Liver (tissue), 9 donors: ENCODE data around the gene BCL2. TPM values are rescaled to one million over a fixed set of nuclear protein-coding genes. Genes with fewer than 3 reads are reported as not detected.

Experiments used
- DNase-seq: peaks from one replicate; pipeline ENCODE4 v3.0.0-alpha.2; 2017; ENCODE audit warnings: low spot score
- H3K27ac ChIP-seq, 2 donors: one replicate each; pipeline ENCODE4 v1.7.0; 2013; ENCODE audit warnings: inconsistent platforms in 2 of 2, low read length in 2 of 2, control low read depth in 1 of 2, low read depth in 1 of 2, mild to moderate bottlenecking in 1 of 2
- H3K27me3 ChIP-seq, 4 donors: one replicate each; pipeline versions ENCODE4 v1.6.1 to v1.7.0; 2013; ENCODE audit warnings: low read length in 3 of 4, inconsistent platforms in 1 of 4, mild to moderate bottlenecking in 1 of 4, moderate library complexity in 1 of 4; ENCODE audit not compliant: control insufficient read depth in 4 of 4, insufficient read depth in 4 of 4
- H3K36me3 ChIP-seq, 4 donors: one replicate each; pipeline versions ENCODE4 v1.6.1 to v1.7.0; 2013; ENCODE audit warnings: low read length in 3 of 4, mild to moderate bottlenecking in 3 of 4, low read depth in 1 of 4, moderate library complexity in 1 of 4; ENCODE audit not compliant: control insufficient read depth in 4 of 4, insufficient read depth in 3 of 4
- H3K4me1 ChIP-seq, 4 donors: one replicate each; pipeline versions ENCODE4 v1.6.1 to v1.7.0; 2013; ENCODE audit warnings: low read length in 3 of 4, mild to moderate bottlenecking in 3 of 4, moderate library complexity in 1 of 4; ENCODE audit not compliant: control insufficient read depth in 4 of 4, insufficient read depth in 4 of 4
- H3K4me3 ChIP-seq, 3 donors: one replicate each; pipeline versions ENCODE4 v1.6.1 to v1.7.0; 2013; ENCODE audit warnings: low read length in 3 of 3, control low read depth in 1 of 3, low read depth in 1 of 3, mild to moderate bottlenecking in 1 of 3
- H3K9ac ChIP-seq, 2 donors: one replicate each; pipeline ENCODE4 v1.7.0; 2013; ENCODE audit warnings: low read length in 2 of 2, mild to moderate bottlenecking in 2 of 2, moderate library complexity in 2 of 2, control low read depth in 1 of 2, low read depth in 1 of 2
- H3K9me3 ChIP-seq, 4 donors: one replicate each; pipeline versions ENCODE4 v1.6.1 to v1.7.0; 2013; ENCODE audit warnings: low read length in 3 of 4; ENCODE audit not compliant: control insufficient read depth in 4 of 4
- ATF3 ChIP-seq: IDR thresholded peaks from 2 replicates; pipeline ENCODE4 v1.6.1; 2016; ENCODE audit warnings: antibody characterized with exemption
- CTCF ChIP-seq: fragments of 150-350 bp; IDR thresholded peaks from 2 replicates; pipeline ENCODE4 v1.5.1; 2017; ENCODE audit warnings: improper control_type of control experiment, low read depth, low read length; ENCODE audit not compliant: missing input control
- EGR1 ChIP-seq, 2 donors: IDR thresholded peaks; 2 replicates each; pipeline ENCODE4 v1.6.1; 2016 to 2018; ENCODE audit warnings: antibody characterized with exemption in 2 of 2, low read depth in 2 of 2
- FOXA1 ChIP-seq: IDR thresholded peaks from 2 replicates; pipeline ENCODE4 v1.6.1; 2016; ENCODE audit warnings: antibody characterized with exemption
- GABPA ChIP-seq, 2 donors: IDR thresholded peaks in 1 of 2; conservative IDR thresholded peaks in 1 of 2; 2 replicates each; pipeline ENCODE4 v1.6.1; 2016; ENCODE audit warnings: antibody characterized with exemption in 2 of 2, mild to moderate bottlenecking in 1 of 2, moderate library complexity in 1 of 2
- HNF4A ChIP-seq, 2 donors: conservative IDR thresholded peaks; 2 replicates each; pipeline ENCODE4 v1.6.1; 2016; ENCODE audit warnings: antibody characterized with exemption in 2 of 2, mild to moderate bottlenecking in 2 of 2
- HNF4G ChIP-seq: IDR thresholded peaks from 2 replicates; pipeline ENCODE4 v1.6.1; 2016; ENCODE audit warnings: antibody characterized with exemption
- JUND ChIP-seq, 2 donors: IDR thresholded peaks; 2 replicates each; pipeline ENCODE4 v1.6.1; 2016; ENCODE audit warnings: antibody characterized with exemption in 2 of 2
- MAX ChIP-seq: IDR thresholded peaks from 2 replicates; pipeline ENCODE4 v1.6.1; 2016; ENCODE audit warnings: antibody characterized with exemption
- NR2F2 ChIP-seq: IDR thresholded peaks from 2 replicates; pipeline ENCODE4 v1.6.1; 2016; ENCODE audit warnings: antibody characterized with exemption
- RAD21 ChIP-seq, 2 donors: IDR thresholded peaks; 2 replicates each; pipeline ENCODE4 v1.6.1; 2016; ENCODE audit warnings: antibody characterized with exemption in 2 of 2, mild to moderate bottlenecking in 2 of 2
- REST ChIP-seq: IDR thresholded peaks from 2 replicates; pipeline ENCODE4 v1.6.1; 2016; ENCODE audit warnings: antibody characterized with exemption, mild to moderate bottlenecking
- RXRA ChIP-seq, 2 donors: IDR thresholded peaks; 2 replicates each; pipeline ENCODE4 v1.6.1; 2017 to 2018; ENCODE audit warnings: antibody characterized with exemption in 2 of 2, mild to moderate bottlenecking in 1 of 2
- SP1 ChIP-seq: IDR thresholded peaks from 2 replicates; pipeline ENCODE4 v1.6.1; 2018; ENCODE audit warnings: antibody characterized with exemption, mild to moderate bottlenecking
- YY1 ChIP-seq: IDR thresholded peaks from 2 replicates; pipeline ENCODE4 v1.6.1; 2016; ENCODE audit warnings: antibody characterized with exemption, mild to moderate bottlenecking
- ZBTB33 ChIP-seq: IDR thresholded peaks from 2 replicates; pipeline ENCODE4 v1.6.1; 2016; ENCODE audit warnings: antibody characterized with exemption
- WGBS: extraction: QIAGEN DNeasy Blood & Tissue Kit; methylation state at CpG from one replicate; pipeline ENCODE4 v1.1.7; 2013; 5-methylcytosine and 5-hydroxymethylcytosine counted together
- polyA plus RNA-seq, 2 donors: library from polyadenylated mRNA; stranded (reverse) in 1 of 2; unstranded in 1 of 2; fragments of 200-250 nt in 1 of 2; fragments of >200 nt in 1 of 2; fragmentation: Nextera tagmentation in 1 of 2; extraction: Ambion mirVana in 1 of 2; gene quantifications; one replicate each; pipeline versions ENCODE4 v1.2.1 to v1.2.3, GENCODE V29; 2013 to 2015
- total RNA-seq, 2 donors: library from RNA; depleted of rRNA; stranded (reverse); fragments of >200 nt; gene quantifications; one replicate each; pipeline ENCODE4 v1.2.3, GENCODE V29; 2014
- donor health status: healthy.
- donor health status: healthy.
- donor health status: healthy.
- donor health status: healthy.
- donor health status: healthy.

Gene BCL2
- total and polyA plus RNA-seq, 4 donors: 0.40 to 3.9 (median 1.4) TPM

GRCh38 chr18:63247926-63248325 lies 71.6 kb downstream of the BCL2 start:
- no peak for DNase-seq
- peak in 1 of 2 donors; percentile 18 for TF ChIP-seq RXRA (IDR thresholded peaks at IDR 0.05)
- TF ChIP-seq RAD21 (IDR thresholded peaks at IDR 0.05): peak in 1 of 2 donors; percentile 5
- no peak for TF ChIP-seq HNF4G
- TF ChIP-seq NR2F2: peak; percentile 47
- no peak overlapping the region for H3K27ac ChIP-seq

GRCh38 chr18:63247506-63247905 lies 72.1 kb downstream of the BCL2 start:
- H3K4me1 ChIP-seq: no peaks in the 10 kb centered on the region
- H3K4me3 ChIP-seq: no peak overlapping the region
- no peaks in the 10 kb centered on the region for H3K9me3 ChIP-seq
- DNase-seq: no peak
- H3K27ac ChIP-seq: no peak overlapping the region
- TF ChIP-seq JUND (IDR thresholded peaks at IDR 0.05) (no peak), HNF4A (conservative IDR thresholded peaks at IDR 0.05) (no peak), SP1 (no peak), HNF4G (no peak), NR2F2 (no peak), RAD21 (IDR thresholded peaks at IDR 0.05) (no peak), FOXA1 (no peak), REST (no peak), EGR1 (IDR thresholded peaks at IDR 0.05; ENCODE audit: low read depth in 2 of 2) (no peak), RXRA (IDR thresholded peaks at IDR 0.05) (no peak), ZBTB33 (no peak), MAX (no peak), GABPA (IDR thresholded peaks at IDR 0.05 in 1 of 2, conservative IDR thresholded peaks at IDR 0.05 in 1 of 2) (no peak)
- no peaks in the 10 kb centered on the region for H3K36me3 ChIP-seq
- H3K9ac ChIP-seq: no peak overlapping the region
- no peaks in the 10 kb centered on the region for H3K27me3 ChIP-seq
- 86% methylated on average over 4 of the region's 4 CpGs for WGBS

More at GRCh38 chr18:63247926-63248325, 71.6 kb downstream of the BCL2 start:
- no peaks in the 10 kb centered on the region for H3K27me3 ChIP-seq
- no peaks in the 10 kb centered on the region for H3K4me1 ChIP-seq
- no peaks in the 10 kb centered on the region for H3K36me3 ChIP-seq
- no peak overlapping the region for H3K9ac ChIP-seq
- 71% methylated on average over 4 of the region's 4 CpGs for WGBS
- H3K4me3 ChIP-seq: no peak overlapping the region
- no peaks in the 10 kb centered on the region for H3K9me3 ChIP-seq

GRCh38 chr18:63245600-63245999 lies 74.0 kb downstream of the BCL2 start:
- Histone ChIP-seq H3K9ac (no peak overlapping the region), H3K4me3 (no peak overlapping the region), H3K9me3 (no peaks in the 10 kb centered on the region), H3K27me3 (no peaks in the 10 kb centered on the region), H3K4me1 (peaks cover 0 to 10% (median 4%) of the 10 kb centered on the region in 4 donors), H3K36me3 (no peaks in the 10 kb centered on the region), H3K27ac (no peak overlapping the region)
- no peak for DNase-seq
- WGBS: 82% methylated on average over 3 of the region's 3 CpGs
- TF ChIP-seq NR2F2 (no peak), HNF4A (conservative IDR thresholded peaks at IDR 0.05) (no peak), ZBTB33 (no peak), RAD21 (IDR thresholded peaks at IDR 0.05) (no peak), RXRA (IDR thresholded peaks at IDR 0.05) (no peak), YY1 (no peak), GABPA (IDR thresholded peaks at IDR 0.05 in 1 of 2, conservative IDR thresholded peaks at IDR 0.05 in 1 of 2) (no peak), CTCF (no peak), SP1 (no peak), EGR1 (IDR thresholded peaks at IDR 0.05; ENCODE audit: low read depth in 2 of 2) (no peak), ATF3 (no peak)
